ENCODE data around the gene TASOR2.

- TF ChIP-seq, protein P1, sequence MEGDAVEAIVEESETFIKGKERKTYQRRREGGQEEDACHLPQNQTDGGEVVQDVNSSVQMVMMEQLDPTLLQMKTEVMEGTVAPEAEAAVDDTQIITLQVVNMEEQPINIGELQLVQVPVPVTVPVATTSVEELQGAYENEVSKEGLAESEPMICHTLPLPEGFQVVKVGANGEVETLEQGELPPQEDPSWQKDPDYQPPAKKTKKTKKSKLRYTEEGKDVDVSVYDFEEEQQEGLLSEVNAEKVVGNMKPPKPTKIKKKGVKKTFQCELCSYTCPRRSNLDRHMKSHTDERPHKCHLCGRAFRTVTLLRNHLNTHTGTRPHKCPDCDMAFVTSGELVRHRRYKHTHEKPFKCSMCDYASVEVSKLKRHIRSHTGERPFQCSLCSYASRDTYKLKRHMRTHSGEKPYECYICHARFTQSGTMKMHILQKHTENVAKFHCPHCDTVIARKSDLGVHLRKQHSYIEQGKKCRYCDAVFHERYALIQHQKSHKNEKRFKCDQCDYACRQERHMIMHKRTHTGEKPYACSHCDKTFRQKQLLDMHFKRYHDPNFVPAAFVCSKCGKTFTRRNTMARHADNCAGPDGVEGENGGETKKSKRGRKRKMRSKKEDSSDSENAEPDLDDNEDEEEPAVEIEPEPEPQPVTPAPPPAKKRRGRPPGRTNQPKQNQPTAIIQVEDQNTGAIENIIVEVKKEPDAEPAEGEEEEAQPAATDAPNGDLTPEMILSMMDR (IDR thresholded peaks at IDR 0.05; ENCODE audit: low read depth, low read length), result no peak
- TF ChIP-seq EZH2phosphoT487 (IDR thresholded peaks at IDR 0.05; ENCODE audit: low read depth), result no peak
Observed at GRCh38 chr10:5634918-5635317, 49.7 kb upstream of the TASOR2 start.
